SK-N-MC (cell line): ENCODE measurements around the gene STK39.

Experiments
- EZH2 ChIP-seq: fragments of 200-600 bp; sonication (generic); IDR thresholded peaks from one replicate; pipeline ENCODE4 v1.6.1; 2017; ENCODE audit warnings: antibody characterized with exemption
- FOXP2 ChIP-seq: optimal IDR thresholded peaks from 2 replicates; pipeline ENCODE3; 2011; ENCODE audit warnings: mild to moderate bottlenecking, moderate library complexity; ENCODE audit not compliant: insufficient read depth; ENCODE audit errors: extremely low read length, control extremely low read depth
- POLR2AphosphoS5 ChIP-seq: IDR thresholded peaks from 2 replicates; pipeline ENCODE4 v1.6.1; 2012; ENCODE audit warnings: mild to moderate bottlenecking, low read depth, low read length, borderline replicate concordance

GRCh38 chr2:167988296-167988695 lies 259.1 kb downstream of the STK39 start:
- no peak for TF ChIP-seq EZH2
- no peak for TF ChIP-seq POLR2AphosphoS5
- TF ChIP-seq FOXP2 = no peak
